K562 (cell line): ENCODE data around the gene BACH1. TPM values are rescaled to one million over a fixed set of nuclear protein-coding genes. Genes with fewer than 3 reads are reported as not detected.
A peak's percentile ranks its signal among the peaks of the same experiment; 100 is the strongest.

ENCODE experiments used
- ATAC-seq: fragments of 200-7000 bp; cut with Tn5 transposase; 3 replicates; pipeline ENCODE4 v1.9.1; 2020; ENCODE audit warnings: moderate library complexity
- BruUV-seq: library from RNA; stranded (reverse); fragments of 400-500 nt; replicated peaks from 2 replicates; lab custom pipeline; 2021; lab: Mats Ljungman, UMichigan
- CTCF ChIA-PET: fragments of 300-600 bp; formaldehyde crosslinking; extraction: SDS; loops from one replicate; lab custom pipeline; 2021; ENCODE audit warnings: low intra/inter-chr PET ratio; lab: Yijun Ruan, JAX
- POLR2A ChIA-PET: fragments of 300-600, 350-650 bp; sonication (Branson Sonifier 250); formaldehyde crosslinking; extraction: SDS; loops from one replicate; lab custom pipeline; 2021; ENCODE audit warnings: antibody characterized with exemption, inconsistent platforms; lab: Yijun Ruan, JAX
- DNase-seq, 4 experiments: peaks; one replicate each; pipeline versions ENCODE4 v3.0.0 to v3.0.0-alpha.2; 2011 to 2018; ENCODE audit warnings: low spot score in 3 of 4, mixed read lengths in 3 of 4; ENCODE audit errors: extremely low read depth in 1 of 4
- FAIRE-seq: peaks from 2 replicates; lab custom pipeline; 2011; peaks lifted over from hg19 to GRCh38; lab: Jason Lieb, UNC
- H2AFZ ChIP-seq: 2 replicates; pipeline ENCODE4 v1.6.0; 2011; ENCODE audit warnings: low read depth, low read length, control low read depth, inconsistent platforms
- H3K27ac ChIP-seq: fragments of 200-600 bp; 3 replicates; pipeline ENCODE4 v1.8.0; 2011; ENCODE audit warnings: low read depth, mild to moderate bottlenecking, control low read depth, inconsistent platforms, low read length, moderate library complexity, mixed read lengths; ENCODE audit errors: extremely low read depth
- H3K27me3 ChIP-seq, 2 experiments: fragments of 300-600 bp in 1 of 2; 2 replicates in 1 of 2; 3 replicates in 1 of 2; pipeline versions ENCODE4 v1.6.0 to v1.8.0; 2011; ENCODE audit warnings: inconsistent platforms in 2 of 2, low read length in 2 of 2, mild to moderate bottlenecking in 1 of 2, mixed read lengths in 1 of 2, moderate library complexity in 1 of 2; ENCODE audit not compliant: control insufficient read depth in 2 of 2, insufficient read depth in 2 of 2
- H3K36me3 ChIP-seq: fragments of 300-600 bp; 3 replicates; pipeline ENCODE4 v1.8.0; 2011; ENCODE audit warnings: mild to moderate bottlenecking, low read length, inconsistent platforms; ENCODE audit not compliant: control insufficient read depth, insufficient read depth
- H3K4me1 ChIP-seq, 2 experiments: fragments of 200-600 bp in 1 of 2; replicated peaks in 1 of 2; 2 replicates in 1 of 2; 3 replicates in 1 of 2; pipeline versions ENCODE4 v1.5.1 to v1.8.0; 2011; ENCODE audit warnings: inconsistent platforms in 2 of 2, low read length in 2 of 2, mild to moderate bottlenecking in 1 of 2, mixed read lengths in 1 of 2, moderate library complexity in 1 of 2; ENCODE audit not compliant: control insufficient read depth in 2 of 2, insufficient read depth in 2 of 2
- H3K4me2 ChIP-seq: 2 replicates; pipeline ENCODE4 v1.6.1; 2011; ENCODE audit warnings: low read length, control low read depth, inconsistent platforms, mixed read lengths; ENCODE audit not compliant: insufficient read depth
- H3K4me3 ChIP-seq: fragments of 200-600 bp; sonication (generic), shearing (Covaris generic); 2 replicates; pipeline ENCODE4 v1.5.1; 2016; ENCODE audit warnings: control low read depth, inconsistent platforms
- H3K79me2 ChIP-seq: fragments of 200-600 bp; 3 replicates; pipeline ENCODE4 v1.8.0; 2011; ENCODE audit warnings: low read length, inconsistent platforms; ENCODE audit not compliant: control insufficient read depth, insufficient read depth
- H3K9ac ChIP-seq, 2 experiments: 2 replicates each; pipeline versions ENCODE4 v1.6.0 to v1.6.1; 2011; ENCODE audit warnings: low read depth in 2 of 2, low read length in 2 of 2, control low read depth in 1 of 2, inconsistent platforms in 1 of 2, mild to moderate bottlenecking in 1 of 2, mixed read lengths in 1 of 2; ENCODE audit not compliant: insufficient read depth in 1 of 2
- H3K9me1 ChIP-seq: one replicate; pipeline ENCODE4 v1.6.0; 2011; ENCODE audit warnings: inconsistent platforms, mild to moderate bottlenecking, low read length, moderate library complexity; ENCODE audit not compliant: control insufficient read depth, insufficient read depth
- H3K9me3 ChIP-seq: replicated peaks from 2 replicates; pipeline ENCODE4 v1.5.1; 2011; ENCODE audit warnings: low read depth, low read length, inconsistent platforms; ENCODE audit not compliant: control insufficient read depth, insufficient read depth
- H4K20me1 ChIP-seq: replicated peaks from 2 replicates; pipeline ENCODE4 v1.6.1; 2011; ENCODE audit warnings: low read length, inconsistent platforms, mixed read lengths; ENCODE audit not compliant: control insufficient read depth, insufficient read depth
- ATF3 ChIP-seq, 2 experiments: fragments of 450-650 bp in 1 of 2; sonication (generic) in 1 of 2; formaldehyde crosslinking in 1 of 2; IDR thresholded peaks in 1 of 2; conservative IDR thresholded peaks in 1 of 2; 2 replicates each; pipeline versions ENCODE4 v1.6.1 to v1.8.1; 2016 to 2023; ENCODE audit warnings: mild to moderate bottlenecking in 2 of 2, moderate library complexity in 2 of 2, inconsistent platforms in 1 of 2, missing genetic modification reagents in 1 of 2
- CCNT2 ChIP-seq: IDR thresholded peaks from 2 replicates; pipeline ENCODE4 v1.6.1; 2011; ENCODE audit warnings: borderline replicate concordance, low read depth, mild to moderate bottlenecking, moderate library complexity, mixed read lengths, low read length; ENCODE audit not compliant: insufficient read length; ENCODE audit errors: extremely low read depth
- JUND ChIP-seq, 2 experiments: IDR thresholded peaks; 2 replicates in 1 of 2; 3 replicates in 1 of 2; pipeline ENCODE4 v1.6.1; 2011; ENCODE audit warnings: borderline replicate concordance in 2 of 2, low read depth in 2 of 2, low read length in 2 of 2, improper control_type of control experiment in 1 of 2, missing biosample characterization in 1 of 2, missing genetic modification characterization in 1 of 2, missing genetic modification reagents in 1 of 2
- NRF1 ChIP-seq, 2 experiments: fragments of 450-650 bp; IDR thresholded peaks in 1 of 2; conservative IDR thresholded peaks in 1 of 2; 2 replicates each; pipeline ENCODE4 v1.6.1; 2014; ENCODE audit warnings: mild to moderate bottlenecking in 2 of 2
- WGBS: fragments of 100-300 bp; shearing (Covaris generic); methylation state at CpG from one replicate; pipeline ENCODE4 v1.1.6; 2016; ENCODE audit warnings: low coverage, mixed read lengths; ENCODE audit not compliant: insufficient coverage; ENCODE audit errors: missing lambda C conversion rate; 5-methylcytosine and 5-hydroxymethylcytosine counted together
- in situ Hi-C: fragments of 300-500 bp; cut with MboI; formaldehyde crosslinking; loops from 4 replicates; pipeline ENCODE4 v1.15.0; 2018; ENCODE audit warnings: inconsistent platforms, mixed read lengths
- intact Hi-C: fragments of 100-400 bp; cut with micrococcal nuclease; formaldehyde crosslinking; loops from 2 replicates; pipeline ENCODE4 v1.14.2; 2022
- polyA plus RNA-seq, 8 experiments: library from polyadenylated mRNA; depleted of rRNA in 4 of 8; stranded (reverse) in 5 of 8; unstranded in 3 of 8; fragments of >200 nt; fragmentation: Nextera tagmentation in 2 of 8; fragmentation: Illumina TruSeq in 1 of 8; extraction: Ambion mirVana in 2 of 8; extraction: Trizol in 1 of 8; gene quantifications; 2 replicates each; pipeline versions ENCODE4 v1.2.1 to v1.2.3, GENCODE V29; 2011 to 2014; ENCODE audit warnings: inconsistent platforms in 1 of 8, missing spikeins in 1 of 8
- total RNA-seq, 7 experiments: library from RNA; depleted of rRNA in 6 of 7; stranded (reverse); fragments of >200 nt in 6 of 7; fragmentation: Illumina TruSeq in 2 of 7; extraction: Trizol in 2 of 7; gene quantifications; 2 replicates each; pipeline versions ENCODE4 v1.2.1 to v1.2.3, GENCODE V29; 2011 to 2021; ENCODE audit warnings: low replicate concordance in 1 of 7

Gene BACH1
- total and polyA plus RNA-seq, 9 of the 15 experiments (the other 6 are each of a cell fraction or from before 2014, with no cell fraction given) = 10.6 to 58.5 (median 28.6) TPM

GRCh38 chr21:29265690-29266479, 32.8 kb upstream of the BACH1 start:
- no peak overlapping the region for H3K4me2 ChIP-seq
- intact Hi-C loops = loop anchor here (10.0 kb wide), 1 partner anchor 109 kb away; no protein-coding TSS in a partner anchor
- peak; percentile 44; the same call in 1 of the 2 replicates for TF ChIP-seq JUND (IDR thresholded peaks at IDR 0.05; ENCODE audit: borderline replicate concordance, low read depth, low read length)
- TF ChIP-seq JUND (tag; IDR thresholded peaks at IDR 0.05; ENCODE audit: borderline replicate concordance, low read depth, low read length) = no peak
- peak; percentile 34; the same call in 1 of the 2 replicates for TF ChIP-seq ATF3 (IDR thresholded peaks at IDR 0.05)
- TF ChIP-seq ATF3 (CRISPR knock-in tag; conservative IDR thresholded peaks at IDR 0.05) = no peak
- TF ChIP-seq CCNT2 = no peak
- peak; percentile 16 to 45; a peak in 1 of 4 replicates for TF ChIP-seq NRF1 (conservative IDR thresholded peaks at IDR 0.05 in 1 of 2, IDR thresholded peaks at IDR 0.05 in 1 of 2)
- no peaks in the 10 kb centered on the region for H3K9me1 ChIP-seq
- no peak overlapping the region for H2AFZ ChIP-seq
- 1% methylated on average over 6 of the region's 6 CpGs for WGBS
- no peak overlapping the region for H3K4me3 ChIP-seq
- in situ Hi-C loops = no loop called here
- no peak overlapping the region for H3K9ac ChIP-seq
- CTCF ChIA-PET = no interaction called here
- DNase-seq (no peak), ATAC-seq (no peak; the same call in 2 of the 3 replicates), FAIRE-seq (no peak)
- no peaks in the 10 kb centered on the region for H4K20me1 ChIP-seq
- no peaks in the 10 kb centered on the region for H3K36me3 ChIP-seq
- BruUV-seq = no TSS peak
- H3K27ac ChIP-seq = no peak overlapping the region
- no peaks in the 10 kb centered on the region for H3K9me3 ChIP-seq
- no peaks in the 10 kb centered on the region for H3K27me3 ChIP-seq
- no peaks in the 10 kb centered on the region for H3K4me1 ChIP-seq
- POLR2A ChIA-PET = no interaction called here
- H3K79me2 ChIP-seq = no peaks in the 10 kb centered on the region
